Measurements from ENCODE around the gene EMC8. TPM values are rescaled to one million over a fixed set of nuclear protein-coding genes. Genes with fewer than 3 reads are reported as not detected.

Gene EMC8
- total and polyA plus RNA-seq, 10 of the 15 experiments (the other 5 are each of a cell fraction or from before 2014, with no cell fraction given), result 7.8 to 62.0 (median 33.5) TPM

DNA sequence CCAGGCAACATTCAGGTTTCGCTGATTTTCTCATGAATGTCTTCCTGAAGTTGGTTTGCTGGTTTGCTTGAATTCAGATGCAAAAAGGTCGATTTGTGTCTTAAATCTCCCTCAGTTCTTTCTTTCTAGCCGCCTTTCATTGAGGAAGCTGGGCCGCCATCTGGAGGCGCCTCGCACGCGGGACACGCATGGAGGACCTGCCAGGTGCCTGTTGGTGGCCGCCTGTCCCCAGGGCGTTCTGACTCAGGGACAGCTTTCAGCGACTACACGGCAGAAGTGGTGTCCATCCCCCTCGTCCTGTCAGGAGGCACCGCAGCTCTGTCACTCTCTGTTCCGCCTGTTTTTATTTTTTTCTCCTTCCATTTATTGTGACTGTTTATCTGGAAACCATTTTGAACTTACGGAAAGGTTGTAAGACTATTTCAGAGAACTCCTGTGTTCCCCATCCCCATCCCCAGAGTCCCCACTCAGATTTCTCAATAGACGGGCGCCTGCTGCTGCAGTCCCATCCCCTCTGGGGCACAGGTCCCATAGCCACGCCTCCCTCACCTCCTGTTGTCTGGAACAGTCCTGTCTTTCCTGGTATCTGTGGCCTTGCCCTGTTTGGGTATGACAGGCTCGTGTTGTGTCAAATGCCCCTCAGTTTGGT, 33.4 kb upstream of the EMC8 start (continued):
- TF ChIP-seq, protein P1, sequence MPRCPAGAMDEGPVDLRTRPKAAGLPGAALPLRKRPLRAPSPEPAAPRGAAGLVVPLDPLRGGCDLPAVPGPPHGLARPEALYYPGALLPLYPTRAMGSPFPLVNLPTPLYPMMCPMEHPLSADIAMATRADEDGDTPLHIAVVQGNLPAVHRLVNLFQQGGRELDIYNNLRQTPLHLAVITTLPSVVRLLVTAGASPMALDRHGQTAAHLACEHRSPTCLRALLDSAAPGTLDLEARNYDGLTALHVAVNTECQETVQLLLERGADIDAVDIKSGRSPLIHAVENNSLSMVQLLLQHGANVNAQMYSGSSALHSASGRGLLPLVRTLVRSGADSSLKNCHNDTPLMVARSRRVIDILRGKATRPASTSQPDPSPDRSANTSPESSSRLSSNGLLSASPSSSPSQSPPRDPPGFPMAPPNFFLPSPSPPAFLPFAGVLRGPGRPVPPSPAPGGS (IDR thresholded peaks at IDR 0.05; ENCODE audit: borderline replicate concordance, insufficient read depth, low read depth, low read length, poor library complexity, severe bottlenecking), result no peak
- TF ChIP-seq RFX5 (IDR thresholded peaks at IDR 0.05; ENCODE audit: low read depth, low read length), result no peak
- no peak for TF ChIP-seq RAD51 (IDR thresholded peaks at IDR 0.05)
- TF ChIP-seq, protein P2, sequence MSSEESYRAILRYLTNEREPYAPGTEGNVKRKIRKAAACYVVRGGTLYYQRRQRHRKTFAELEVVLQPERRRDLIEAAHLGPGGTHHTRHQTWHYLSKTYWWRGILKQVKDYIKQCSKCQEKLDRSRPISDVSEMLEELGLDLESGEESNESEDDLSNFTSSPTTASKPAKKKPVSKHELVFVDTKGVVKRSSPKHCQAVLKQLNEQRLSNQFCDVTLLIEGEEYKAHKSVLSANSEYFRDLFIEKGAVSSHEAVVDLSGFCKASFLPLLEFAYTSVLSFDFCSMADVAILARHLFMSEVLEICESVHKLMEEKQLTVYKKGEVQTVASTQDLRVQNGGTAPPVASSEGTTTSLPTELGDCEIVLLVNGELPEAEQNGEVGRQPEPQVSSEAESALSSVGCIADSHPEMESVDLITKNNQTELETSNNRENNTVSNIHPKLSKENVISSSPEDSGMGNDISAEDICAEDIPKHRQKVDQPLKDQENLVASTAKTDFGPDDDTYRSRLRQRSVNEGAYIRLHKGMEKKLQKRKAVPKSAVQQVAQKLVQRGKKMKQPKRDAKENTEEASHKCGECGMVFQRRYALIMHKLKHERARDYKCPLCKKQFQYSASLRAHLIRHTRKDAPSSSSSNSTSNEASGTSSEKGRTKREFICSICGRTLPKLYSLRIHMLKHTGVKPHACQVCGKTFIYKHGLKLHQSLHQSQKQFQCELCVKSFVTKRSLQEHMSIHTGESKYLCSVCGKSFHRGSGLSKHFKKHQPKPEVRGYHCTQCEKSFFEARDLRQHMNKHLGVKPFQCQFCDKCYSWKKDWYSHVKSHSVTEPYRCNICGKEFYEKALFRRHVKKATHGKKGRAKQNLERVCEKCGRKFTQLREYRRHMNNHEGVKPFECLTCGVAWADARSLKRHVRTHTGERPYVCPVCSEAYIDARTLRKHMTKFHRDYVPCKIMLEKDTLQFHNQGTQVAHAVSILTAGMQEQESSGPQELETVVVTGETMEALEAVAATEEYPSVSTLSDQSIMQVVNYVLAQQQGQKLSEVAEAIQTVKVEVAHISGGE (CRISPR knock-in tag; IDR thresholded peaks at IDR 0.05), result no peak
- TF ChIP-seq ATF7 (IDR thresholded peaks at IDR 0.05; ENCODE audit: low read depth), result no peak
- no peak for TF ChIP-seq TAF1 (IDR thresholded peaks at IDR 0.05; ENCODE audit: borderline replicate concordance, low read depth, low read length)
- 0 out of 2 replicates have a peak, but pooled peaks have one; percentile 22 for TF ChIP-seq GATAD2B (conservative IDR thresholded peaks at IDR 0.05; ENCODE audit: low read depth)
- no peak for TF ChIP-seq NR2C1 (IDR thresholded peaks at IDR 0.05)
- TF ChIP-seq NFYA (IDR thresholded peaks at IDR 0.05; ENCODE audit: borderline replicate concordance, low read depth, low read length), result no peak
- TF ChIP-seq BCLAF1 (IDR thresholded peaks at IDR 0.05), result no peak
- no peak for TF ChIP-seq CHD1 (IDR thresholded peaks at IDR 0.05; ENCODE audit: low read depth, low read length)
- TF ChIP-seq, protein P3, sequence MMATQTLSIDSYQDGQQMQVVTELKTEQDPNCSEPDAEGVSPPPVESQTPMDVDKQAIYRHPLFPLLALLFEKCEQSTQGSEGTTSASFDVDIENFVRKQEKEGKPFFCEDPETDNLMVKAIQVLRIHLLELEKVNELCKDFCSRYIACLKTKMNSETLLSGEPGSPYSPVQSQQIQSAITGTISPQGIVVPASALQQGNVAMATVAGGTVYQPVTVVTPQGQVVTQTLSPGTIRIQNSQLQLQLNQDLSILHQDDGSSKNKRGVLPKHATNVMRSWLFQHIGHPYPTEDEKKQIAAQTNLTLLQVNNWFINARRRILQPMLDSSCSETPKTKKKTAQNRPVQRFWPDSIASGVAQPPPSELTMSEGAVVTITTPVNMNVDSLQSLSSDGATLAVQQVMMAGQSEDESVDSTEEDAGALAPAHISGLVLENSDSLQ (IDR thresholded peaks at IDR 0.05), result peak; percentile 23; the same call in 1 of the 2 replicates
- no peak for TF ChIP-seq ZNF274 (IDR thresholded peaks at IDR 0.05; ENCODE audit: insufficient read depth, insufficient read length)
- no peak for TF ChIP-seq ZZZ3 (IDR thresholded peaks at IDR 0.05; ENCODE audit: control insufficient read depth, insufficient read length, low read depth)
- TF ChIP-seq, protein P4, sequence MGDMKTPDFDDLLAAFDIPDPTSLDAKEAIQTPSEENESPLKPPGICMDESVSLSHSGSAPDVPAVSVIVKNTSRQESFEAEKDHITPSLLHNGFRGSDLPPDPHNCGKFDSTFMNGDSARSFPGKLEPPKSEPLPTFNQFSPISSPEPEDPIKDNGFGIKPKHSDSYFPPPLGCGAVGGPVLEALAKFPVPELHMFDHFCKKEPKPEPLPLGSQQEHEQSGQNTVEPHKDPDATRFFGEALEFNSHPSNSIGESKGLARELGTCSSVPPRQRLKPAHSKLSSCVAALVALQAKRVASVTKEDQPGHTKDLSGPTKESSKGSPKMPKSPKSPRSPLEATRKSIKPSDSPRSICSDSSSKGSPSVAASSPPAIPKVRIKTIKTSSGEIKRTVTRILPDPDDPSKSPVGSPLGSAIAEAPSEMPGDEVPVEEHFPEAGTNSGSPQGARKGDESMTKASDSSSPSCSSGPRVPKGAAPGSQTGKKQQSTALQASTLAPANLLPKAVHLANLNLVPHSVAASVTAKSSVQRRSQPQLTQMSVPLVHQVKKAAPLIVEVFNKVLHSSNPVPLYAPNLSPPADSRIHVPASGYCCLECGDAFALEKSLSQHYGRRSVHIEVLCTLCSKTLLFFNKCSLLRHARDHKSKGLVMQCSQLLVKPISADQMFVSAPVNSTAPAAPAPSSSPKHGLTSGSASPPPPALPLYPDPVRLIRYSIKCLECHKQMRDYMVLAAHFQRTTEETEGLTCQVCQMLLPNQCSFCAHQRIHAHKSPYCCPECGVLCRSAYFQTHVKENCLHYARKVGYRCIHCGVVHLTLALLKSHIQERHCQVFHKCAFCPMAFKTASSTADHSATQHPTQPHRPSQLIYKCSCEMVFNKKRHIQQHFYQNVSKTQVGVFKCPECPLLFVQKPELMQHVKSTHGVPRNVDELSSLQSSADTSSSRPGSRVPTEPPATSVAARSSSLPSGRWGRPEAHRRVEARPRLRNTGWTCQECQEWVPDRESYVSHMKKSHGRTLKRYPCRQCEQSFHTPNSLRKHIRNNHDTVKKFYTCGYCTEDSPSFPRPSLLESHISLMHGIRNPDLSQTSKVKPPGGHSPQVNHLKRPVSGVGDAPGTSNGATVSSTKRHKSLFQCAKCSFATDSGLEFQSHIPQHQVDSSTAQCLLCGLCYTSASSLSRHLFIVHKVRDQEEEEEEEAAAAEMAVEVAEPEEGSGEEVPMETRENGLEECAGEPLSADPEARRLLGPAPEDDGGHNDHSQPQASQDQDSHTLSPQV (IDR thresholded peaks at IDR 0.05), result no peak
- TF ChIP-seq BHLHE40 (IDR thresholded peaks at IDR 0.05; ENCODE audit: borderline replicate concordance in 1 of 2, low read depth in 2 of 2, low read length in 1 of 2), result peak; percentile 8 to 70; a peak in 2 of 4 replicates

All from GM12878 (cell line).